Measurements from ENCODE around the gene YRDC. TPM values are rescaled to one million over a fixed set of nuclear protein-coding genes. Genes with fewer than 3 reads are reported as not detected.
A peak's percentile ranks its signal among the peaks of the same experiment; 100 is the strongest.

Gene YRDC, protein sequence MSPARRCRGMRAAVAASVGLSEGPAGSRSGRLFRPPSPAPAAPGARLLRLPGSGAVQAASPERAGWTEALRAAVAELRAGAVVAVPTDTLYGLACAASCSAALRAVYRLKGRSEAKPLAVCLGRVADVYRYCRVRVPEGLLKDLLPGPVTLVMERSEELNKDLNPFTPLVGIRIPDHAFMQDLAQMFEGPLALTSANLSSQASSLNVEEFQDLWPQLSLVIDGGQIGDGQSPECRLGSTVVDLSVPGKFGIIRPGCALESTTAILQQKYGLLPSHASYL
- 22.4 and 24.9 TPM in 2 replicates for total RNA-seq (2014; rRNA removed; shearing (Covaris generic))
- polyA plus RNA-seq (2016; fragmentation: Nextera tagmentation; extraction: Ambion mirVana): 12.5 and 13.9 TPM in 2 replicates

DNA sequence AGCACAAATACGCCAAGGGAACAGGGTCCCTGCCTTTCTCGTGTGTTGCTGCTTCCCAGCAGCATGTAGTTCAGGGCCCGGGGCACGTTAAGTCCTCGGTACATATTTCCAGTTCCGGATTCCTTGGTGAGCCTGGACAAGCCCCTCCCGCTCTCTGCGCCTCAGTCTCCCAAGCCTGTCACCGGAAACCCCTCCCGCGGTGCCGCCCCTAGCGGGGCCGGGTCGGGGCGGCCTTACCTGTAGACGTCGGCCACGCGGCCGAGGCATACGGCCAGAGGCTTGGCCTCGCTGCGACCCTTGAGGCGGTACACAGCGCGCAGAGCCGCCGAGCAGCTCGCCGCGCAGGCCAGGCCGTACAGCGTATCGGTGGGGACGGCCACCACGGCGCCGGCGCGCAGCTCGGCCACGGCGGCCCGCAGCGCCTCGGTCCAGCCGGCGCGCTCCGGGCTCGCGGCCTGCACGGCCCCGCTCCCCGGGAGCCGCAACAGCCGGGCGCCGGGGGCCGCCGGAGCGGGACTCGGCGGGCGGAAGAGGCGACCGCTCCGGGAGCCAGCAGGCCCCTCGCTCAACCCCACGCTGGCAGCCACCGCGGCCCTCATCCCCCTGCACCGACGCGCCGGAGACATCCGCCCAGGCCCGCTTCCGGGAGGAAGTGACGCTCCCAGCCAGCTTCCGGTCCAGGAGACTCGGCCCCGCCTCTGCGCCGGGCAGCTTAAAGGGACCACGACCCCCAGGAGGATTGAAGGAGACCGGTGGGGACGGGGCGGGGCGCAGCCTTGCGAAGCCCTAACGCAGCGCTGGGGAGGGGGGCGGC is at the start of gene YRDC, which contains the start of gene C1orf122:
Gene YRDC (minus strand): TSS at position 654 of the 814 bp plus-strand sequence. CDS start 28 bp downstream, at position 626.
Gene C1orf122 (plus strand): TSS at position 236 of the 814 bp plus-strand sequence. CDS start 615 bp downstream, outside the sequence.
- H3K4me3 ChIP-seq: peak within 1 kb of the TSS; percentile 96
- 1 to 2% methylated on average over 35 to 45 of the region's 95 CpGs for WGBS, 2 experiments (ENCODE audit: low coverage in 1 of 2, low lambda C conversion rate in 2 of 2, missing lambda C conversion rate in 2 of 2)
- H3K9me3 ChIP-seq (ENCODE audit: low read depth): no peaks in the 10 kb centered on the region
- H3K27me3 ChIP-seq (replicated peaks; ENCODE audit: insufficient read depth): no peaks in the 10 kb centered on the region
- H3K79me2 ChIP-seq (ENCODE audit: insufficient read depth): peaks cover 67% of the 10 kb centered on the region
- peaks cover 32% of the 10 kb centered on the region for H3F3A ChIP-seq (ENCODE audit: insufficient read depth)
- H3K4me2 ChIP-seq (ENCODE audit: unreplicated experiment): peak within 1 kb of the TSS; percentile 89
- peaks cover 39% of the 10 kb centered on the region for H3K36me3 ChIP-seq (ENCODE audit: low read depth)
- H3K27ac ChIP-seq: peak within 1 kb of the TSS; percentile 80
- H3K4me1 ChIP-seq (ENCODE audit: insufficient read depth): peaks cover 26% of the 10 kb centered on the region
- H2AFZ ChIP-seq: peak within 1 kb of the TSS; percentile 83
- no peaks in the 10 kb centered on the region for H4K20me1 ChIP-seq (ENCODE audit: insufficient read depth)
- in situ Hi-C loops (cut with MboI): no loop called here
- peak within 1 kb of the TSS; percentile 88 for H3K9ac ChIP-seq
- H3K9me2 ChIP-seq (ENCODE audit: insufficient read depth): no peaks in the 10 kb centered on the region
- DNase-seq: peak; percentile 98
- TF ChIP-seq EZH2phosphoT487 (IDR thresholded peaks at IDR 0.05; ENCODE audit: insufficient read depth, low read depth): no peak
- TF ChIP-seq EZH2 (IDR thresholded peaks at IDR 0.05; ENCODE audit: insufficient read depth, poor library complexity, severe bottlenecking): no peak

DNA sequence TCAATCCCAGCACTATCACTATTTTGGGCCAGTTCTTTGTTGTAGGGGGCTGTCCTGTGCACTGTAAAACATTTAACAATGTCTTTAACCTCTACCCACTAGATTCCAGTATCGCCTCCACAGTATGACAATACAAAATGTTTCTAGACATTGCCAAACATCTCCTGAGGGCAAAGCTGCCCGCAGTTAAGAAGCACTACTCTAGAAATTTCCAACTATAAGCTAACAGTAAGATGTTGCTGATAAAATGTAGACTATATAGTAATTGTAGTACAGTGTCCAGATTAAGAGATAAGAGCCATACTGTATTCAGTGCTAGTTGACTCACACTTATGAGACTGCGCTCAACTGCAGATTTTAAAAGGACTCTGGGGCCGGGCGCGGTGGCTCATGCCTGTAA is 46.4 kb upstream of the YRDC start:
- H3K27me3 ChIP-seq (replicated peaks; ENCODE audit: insufficient read depth): no peaks in the 10 kb centered on the region
- peaks cover 24% of the 10 kb centered on the region for H3K4me1 ChIP-seq (ENCODE audit: insufficient read depth)
- H4K20me1 ChIP-seq (ENCODE audit: insufficient read depth): no peaks in the 10 kb centered on the region
- no peak overlapping the region for H3K4me2 ChIP-seq (ENCODE audit: unreplicated experiment)
- H3K9me2 ChIP-seq (ENCODE audit: insufficient read depth): no peaks in the 10 kb centered on the region
- peaks cover 22% of the 10 kb centered on the region; the same call in 1 of the 2 replicates for H3K36me3 ChIP-seq (ENCODE audit: low read depth)
- in situ Hi-C loops (cut with MboI): no loop called here
- H3K4me3 ChIP-seq: no peak overlapping the region
- TF ChIP-seq EZH2 (IDR thresholded peaks at IDR 0.05; ENCODE audit: insufficient read depth, poor library complexity, severe bottlenecking): no peak
- TF ChIP-seq EZH2phosphoT487 (IDR thresholded peaks at IDR 0.05; ENCODE audit: insufficient read depth, low read depth): no peak
- no peak overlapping the region for H2AFZ ChIP-seq
- no peak for DNase-seq
- H3K9ac ChIP-seq: no peak overlapping the region
- 98% methylated on average over 6 of the region's 6 CpGs for WGBS, 2 experiments (ENCODE audit: low coverage in 1 of 2, low lambda C conversion rate in 2 of 2, missing lambda C conversion rate in 2 of 2)
- H3F3A ChIP-seq (ENCODE audit: insufficient read depth): peaks cover 20% of the 10 kb centered on the region
- no peaks in the 10 kb centered on the region for H3K9me3 ChIP-seq (ENCODE audit: low read depth)
- H3K27ac ChIP-seq: no peak overlapping the region
- H3K79me2 ChIP-seq (ENCODE audit: insufficient read depth): peaks cover 100% of the 10 kb centered on the region

DNA sequence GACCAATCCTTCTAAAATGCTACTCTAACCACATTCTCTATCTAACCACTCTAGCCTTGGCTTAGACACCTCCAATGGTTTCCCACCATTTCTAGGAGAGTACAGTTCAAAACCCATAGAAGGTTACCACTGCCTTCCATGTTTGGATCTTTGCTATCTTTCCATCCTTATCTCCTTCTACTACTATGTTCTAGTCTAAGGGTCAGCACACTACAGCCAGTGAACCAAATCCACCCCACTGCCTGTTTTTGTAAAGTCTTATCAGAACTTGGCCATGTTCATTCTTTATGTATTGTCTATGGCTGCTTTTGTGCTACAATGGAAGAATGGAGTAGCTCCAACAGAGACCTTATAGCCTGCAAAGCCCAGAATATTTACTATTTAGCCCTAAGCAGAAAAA is 45.1 kb upstream of the YRDC start:
- Histone ChIP-seq H2AFZ (no peak overlapping the region), H3K9ac (no peak overlapping the region), H3F3A (ENCODE audit: insufficient read depth) (peaks cover 20% of the 10 kb centered on the region), H3K27me3 (replicated peaks; ENCODE audit: insufficient read depth) (no peaks in the 10 kb centered on the region), H3K79me2 (ENCODE audit: insufficient read depth) (peaks cover 100% of the 10 kb centered on the region), H3K36me3 (ENCODE audit: low read depth) (peaks cover 24% of the 10 kb centered on the region), H3K4me1 (ENCODE audit: insufficient read depth) (peaks cover 18% of the 10 kb centered on the region), H3K27ac (no peak overlapping the region), H4K20me1 (ENCODE audit: insufficient read depth) (no peaks in the 10 kb centered on the region), H3K9me2 (ENCODE audit: insufficient read depth) (no peaks in the 10 kb centered on the region), H3K9me3 (ENCODE audit: low read depth) (no peaks in the 10 kb centered on the region), H3K4me3 (no peak overlapping the region), H3K4me2 (ENCODE audit: unreplicated experiment) (no peak overlapping the region)
- TF ChIP-seq EZH2 (IDR thresholded peaks at IDR 0.05; ENCODE audit: insufficient read depth, poor library complexity, severe bottlenecking): no peak
- TF ChIP-seq EZH2phosphoT487 (IDR thresholded peaks at IDR 0.05; ENCODE audit: insufficient read depth, low read depth): no peak
- DNase-seq: no peak
- in situ Hi-C loops (cut with MboI): no loop called here

DNA sequence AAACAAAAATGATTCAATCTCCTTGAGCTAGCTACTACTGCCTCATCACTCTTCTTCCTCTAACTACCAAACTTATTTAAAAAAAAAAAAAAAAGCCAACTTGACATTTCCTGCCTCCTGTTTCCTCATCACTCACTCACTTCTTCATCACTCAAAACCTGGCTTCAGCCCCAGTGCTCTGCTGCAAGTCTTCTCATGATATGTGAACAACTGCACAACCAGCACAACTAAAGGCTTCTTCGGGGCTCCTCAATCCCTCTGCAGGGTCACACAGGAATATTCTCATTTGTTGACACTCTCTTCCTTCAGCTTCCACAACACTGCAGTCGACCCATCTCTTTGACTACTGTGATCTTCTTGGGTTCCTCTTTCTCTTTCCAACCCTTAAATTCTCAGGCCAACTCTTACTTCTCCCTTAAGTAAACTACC is 43.8 kb upstream of the YRDC start:
- 95 to 96% methylated on average over 2 of the region's 2 CpGs for WGBS, 2 experiments (ENCODE audit: low coverage in 1 of 2, low lambda C conversion rate in 2 of 2, missing lambda C conversion rate in 2 of 2)
- no peaks in the 10 kb centered on the region for H3K9me3 ChIP-seq (ENCODE audit: low read depth)
- in situ Hi-C loops (cut with MboI): no loop called here

More for the DNA sequence above, 43.8 kb upstream of the YRDC start:
- no peak overlapping the region for H3K4me2 ChIP-seq (ENCODE audit: unreplicated experiment)
- H3F3A ChIP-seq (ENCODE audit: insufficient read depth): peaks cover 20% of the 10 kb centered on the region
- peaks cover 15% of the 10 kb centered on the region for H3K4me1 ChIP-seq (ENCODE audit: insufficient read depth)
- H3K27ac ChIP-seq: 0 out of 2 replicates have a peak overlapping the region, but pooled peaks have one; percentile 19
- TF ChIP-seq EZH2 (IDR thresholded peaks at IDR 0.05; ENCODE audit: insufficient read depth, poor library complexity, severe bottlenecking): no peak
- no peak for TF ChIP-seq EZH2phosphoT487 (IDR thresholded peaks at IDR 0.05; ENCODE audit: insufficient read depth, low read depth)
- no peak overlapping the region for H2AFZ ChIP-seq
- H3K36me3 ChIP-seq (ENCODE audit: low read depth): peaks cover 18% of the 10 kb centered on the region
- no peaks in the 10 kb centered on the region for H4K20me1 ChIP-seq (ENCODE audit: insufficient read depth)
- peak; percentile 63 for DNase-seq
- peaks cover 100% of the 10 kb centered on the region for H3K79me2 ChIP-seq (ENCODE audit: insufficient read depth)
- no peak overlapping the region for H3K9ac ChIP-seq
- H3K9me2 ChIP-seq (ENCODE audit: insufficient read depth): no peaks in the 10 kb centered on the region
- H3K27me3 ChIP-seq (replicated peaks; ENCODE audit: insufficient read depth): no peaks in the 10 kb centered on the region
- no peak overlapping the region for H3K4me3 ChIP-seq

Data from GM23248 (cell line).